ENCODE measurements around the gene PAK3. TPM values are rescaled to one million over a fixed set of nuclear protein-coding genes. Genes with fewer than 3 reads are reported as not detected.

Gene PAK3
- total RNA-seq, 1 donor from 2014 or later, result 12.3 TPM

GRCh38 chrX:111259559-111259958 lies 163.6 kb downstream of the PAK3 start:
- H3K9me3 Mint-ChIP-seq, result peaks cover 6% of the 10 kb centered on the region
- H3K27ac Mint-ChIP-seq (ENCODE audit: unreplicated experiment), result no peak overlapping the region
- H3K4me3 Mint-ChIP-seq, result no peak overlapping the region
- H3K4me1 Mint-ChIP-seq, result peaks cover 12% of the 10 kb centered on the region
- H3K36me3 Mint-ChIP-seq (ENCODE audit: low read depth), result no peaks in the 10 kb centered on the region
- no peaks in the 10 kb centered on the region for H3K27me3 Mint-ChIP-seq (ENCODE audit: low read depth)
- no peak for DNase-seq (ENCODE audit: low read depth, low spot score)
- no peak for TF ChIP-seq CTCF (conservative IDR thresholded peaks at IDR 0.05)

GRCh38 chrX:111260451-111260850 lies 164.5 kb downstream of the PAK3 start:
- Mint-ChIP-seq H3K36me3 (ENCODE audit: low read depth) (no peaks in the 10 kb centered on the region), H3K9me3 (peaks cover 3% of the 10 kb centered on the region), H3K4me1 (peaks cover 16% of the 10 kb centered on the region), H3K4me3 (no peak overlapping the region), H3K27me3 (ENCODE audit: low read depth) (no peaks in the 10 kb centered on the region), H3K27ac (ENCODE audit: unreplicated experiment) (no peak overlapping the region)
- DNase-seq (ENCODE audit: low read depth, low spot score), result no peak
- no peak for TF ChIP-seq CTCF (conservative IDR thresholded peaks at IDR 0.05)

GRCh38 chrX:111262086-111262485 lies 166.1 kb downstream of the PAK3 start:
- Mint-ChIP-seq H3K27ac (ENCODE audit: unreplicated experiment) (no peak overlapping the region), H3K36me3 (ENCODE audit: low read depth) (no peaks in the 10 kb centered on the region), H3K4me3 (no peak overlapping the region), H3K4me1 (peaks cover 16% of the 10 kb centered on the region), H3K27me3 (ENCODE audit: low read depth) (no peaks in the 10 kb centered on the region), H3K9me3 (peaks cover 3% of the 10 kb centered on the region)
- DNase-seq (ENCODE audit: low read depth, low spot score), result no peak
- no peak for TF ChIP-seq CTCF (conservative IDR thresholded peaks at IDR 0.05)

- TF ChIP-seq CTCF (conservative IDR thresholded peaks at IDR 0.05), result peak; percentile 12
- Mint-ChIP-seq H3K27me3 (ENCODE audit: low read depth) (no peaks in the 10 kb centered on the region), H3K27ac (ENCODE audit: unreplicated experiment) (no peak overlapping the region), H3K9me3 (peaks cover 3% of the 10 kb centered on the region), H3K4me3 (no peak overlapping the region), H3K36me3 (ENCODE audit: low read depth) (no peaks in the 10 kb centered on the region), H3K4me1 (peaks cover 16% of the 10 kb centered on the region)
- no peak for DNase-seq (ENCODE audit: low read depth, low spot score)
Observed at GRCh38 chrX:111264385-111264784, 168.4 kb downstream of the PAK3 start.

- H3K27ac Mint-ChIP-seq (ENCODE audit: unreplicated experiment), result no peak overlapping the region
- peaks cover 16% of the 10 kb centered on the region for H3K4me1 Mint-ChIP-seq
- no peaks in the 10 kb centered on the region for H3K36me3 Mint-ChIP-seq (ENCODE audit: low read depth)
- no peak for DNase-seq (ENCODE audit: low read depth, low spot score)
- peaks cover 3% of the 10 kb centered on the region for H3K9me3 Mint-ChIP-seq
- no peak for TF ChIP-seq CTCF (conservative IDR thresholded peaks at IDR 0.05)
- no peaks in the 10 kb centered on the region for H3K27me3 Mint-ChIP-seq (ENCODE audit: low read depth)
- H3K4me3 Mint-ChIP-seq, result no peak overlapping the region
Observed at GRCh38 chrX:111265486-111265885, 169.5 kb downstream of the PAK3 start.

- TF ChIP-seq CTCF (conservative IDR thresholded peaks at IDR 0.05), result no peak
- Mint-ChIP-seq H3K27me3 (ENCODE audit: low read depth) (no peaks in the 10 kb centered on the region), H3K4me1 (peaks cover 9% of the 10 kb centered on the region), H3K27ac (ENCODE audit: unreplicated experiment) (no peak overlapping the region), H3K4me3 (no peak overlapping the region), H3K36me3 (ENCODE audit: low read depth) (no peaks in the 10 kb centered on the region), H3K9me3 (no peaks in the 10 kb centered on the region)
- no peak for DNase-seq (ENCODE audit: low read depth, low spot score)
Observed at GRCh38 chrX:111268506-111268905, 172.5 kb downstream of the PAK3 start.

Data from neural crest cell (in vitro differentiated cells).